ENCODE results near the gene GHRH.
A peak's percentile ranks its signal among the peaks of the same experiment; 100 is the strongest.

GHRH gene, protein sequence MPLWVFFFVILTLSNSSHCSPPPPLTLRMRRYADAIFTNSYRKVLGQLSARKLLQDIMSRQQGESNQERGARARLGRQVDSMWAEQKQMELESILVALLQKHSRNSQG

GRCh38 chr20:37261714-37262113, at the start of gene GHRH:
Gene GHRH, minus strand, starts transcription at chr20:37261814. Its CDS starts 4,925 bp downstream, at chr20:37256889.
- DNase-seq (ENCODE audit: low read depth), result no peak

DNA sequence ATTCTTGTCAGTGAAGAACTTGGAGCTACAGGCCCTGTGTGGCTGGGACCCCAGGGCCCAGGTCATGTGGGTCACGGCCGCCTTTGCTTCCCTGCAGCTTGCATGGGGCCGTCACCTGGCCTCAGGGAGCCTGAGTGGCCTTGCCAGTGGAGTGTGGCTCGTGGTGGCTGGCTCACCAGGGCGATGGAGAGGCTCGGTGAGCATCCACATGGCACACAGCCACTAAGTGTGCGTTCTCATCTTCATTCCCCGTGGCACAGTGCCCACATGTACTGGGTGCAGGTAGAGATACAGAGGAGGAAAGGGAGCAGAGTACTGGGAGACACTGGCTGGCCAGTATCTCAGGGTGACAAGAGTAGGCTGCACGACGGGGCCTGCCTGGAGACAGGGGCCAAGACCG, 49.3 kb upstream of the GHRH start:
- no peak for DNase-seq (ENCODE audit: low read depth)

- DNase-seq (ENCODE audit: low read depth), result no peak
These were observed 48.4 kb upstream of the GHRH start for GRCh38 chr20:37309936-37310590.

DNA sequence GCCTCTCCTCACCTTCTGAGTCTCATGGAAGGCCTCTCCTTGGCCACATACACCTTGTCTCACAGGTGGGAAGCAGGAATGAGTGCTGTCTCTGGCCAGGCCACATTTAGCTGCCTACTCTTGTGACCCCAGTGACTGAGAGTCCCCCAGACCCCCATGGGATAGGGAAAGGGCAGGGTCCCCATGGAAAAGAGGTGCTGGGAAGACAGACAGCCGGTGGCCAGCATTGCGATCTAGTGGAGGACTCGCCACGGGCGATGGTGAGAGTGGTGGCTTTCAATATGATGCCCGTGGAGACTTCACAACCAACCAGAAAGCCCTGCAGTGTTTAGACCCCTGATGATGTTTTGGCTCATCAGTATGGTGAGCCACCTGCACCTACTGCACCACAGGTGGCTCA, 47.7 kb upstream of the GHRH start:
- no peak for DNase-seq (ENCODE audit: low read depth)

- DNase-seq (ENCODE audit: low read depth), result no peak
These were observed 46.8 kb upstream of the GHRH start for GRCh38 chr20:37308086-37309050.

- DNase-seq (ENCODE audit: low read depth), result no peak
These were observed 44.2 kb upstream of the GHRH start for GRCh38 chr20:37305839-37306238.

DNA sequence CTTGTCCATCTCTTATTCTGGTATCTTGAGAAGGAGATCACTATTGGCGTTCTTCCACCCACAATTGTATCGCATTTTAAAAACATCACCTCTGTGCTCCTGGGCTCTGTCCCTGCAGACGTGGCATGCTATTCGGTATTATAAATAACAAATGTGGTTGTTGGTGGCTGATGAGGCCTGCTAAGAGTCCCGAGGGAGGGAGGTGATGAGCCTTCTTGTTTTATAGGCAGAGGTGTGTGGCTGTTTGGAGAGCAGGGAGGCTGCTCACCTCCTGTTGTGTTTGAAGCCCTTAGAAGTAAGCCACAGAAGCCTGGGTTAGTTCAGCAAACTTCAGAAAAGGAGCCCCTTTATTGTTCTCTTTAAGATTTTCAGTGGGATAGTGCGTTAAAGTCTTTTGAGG, 43.5 kb upstream of the GHRH start:
- no peak for DNase-seq (ENCODE audit: low read depth)

- DNase-seq (ENCODE audit: low read depth), result no peak
These were observed 42.0 kb upstream of the GHRH start for GRCh38 chr20:37303637-37304036.

GRCh38 chr20:37302981-37303380, 41.4 kb upstream of the GHRH start:
- no peak for DNase-seq (ENCODE audit: low read depth)

DNA sequence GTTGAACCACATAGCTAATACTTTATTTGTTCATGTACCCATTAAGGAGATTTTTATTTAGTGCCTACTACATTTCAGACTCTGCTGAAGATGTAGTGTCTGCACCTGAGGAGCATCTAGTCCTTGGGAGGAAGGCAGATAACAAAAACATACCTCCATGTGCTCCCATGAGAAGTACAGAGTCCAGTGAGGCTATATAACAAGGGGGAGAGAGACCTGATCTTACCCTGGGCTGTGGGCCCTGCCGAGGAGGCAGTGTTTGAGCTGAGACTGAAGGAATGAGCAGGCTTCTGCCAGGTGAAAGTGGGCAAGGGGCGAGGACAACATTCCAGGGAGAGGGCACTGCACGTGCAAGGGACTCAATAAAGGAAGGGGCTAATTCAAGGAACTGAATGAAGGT, 39.9 kb upstream of the GHRH start:
- no peak for DNase-seq (ENCODE audit: low read depth)

DNA sequence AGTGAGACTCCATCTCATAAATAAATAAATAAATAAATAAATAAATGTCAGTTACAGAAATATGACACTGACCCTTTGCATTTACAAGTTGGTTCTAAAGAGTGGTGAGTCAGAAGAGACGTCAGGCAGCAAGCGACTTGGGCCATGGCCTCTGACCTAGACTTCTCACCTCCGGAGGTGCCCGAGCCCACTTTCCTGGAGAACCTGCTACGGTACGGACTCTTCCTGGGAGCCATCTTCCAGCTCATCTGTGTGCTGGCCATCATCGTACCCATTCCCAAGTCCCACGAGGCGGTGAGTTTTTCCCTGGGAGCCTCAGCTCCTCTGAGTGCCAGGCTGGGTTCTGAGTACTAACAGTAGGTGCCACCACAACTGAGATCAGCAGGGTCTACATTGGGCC, 39.5 kb upstream of the GHRH start:
- no peak for DNase-seq (ENCODE audit: low read depth)

DNA sequence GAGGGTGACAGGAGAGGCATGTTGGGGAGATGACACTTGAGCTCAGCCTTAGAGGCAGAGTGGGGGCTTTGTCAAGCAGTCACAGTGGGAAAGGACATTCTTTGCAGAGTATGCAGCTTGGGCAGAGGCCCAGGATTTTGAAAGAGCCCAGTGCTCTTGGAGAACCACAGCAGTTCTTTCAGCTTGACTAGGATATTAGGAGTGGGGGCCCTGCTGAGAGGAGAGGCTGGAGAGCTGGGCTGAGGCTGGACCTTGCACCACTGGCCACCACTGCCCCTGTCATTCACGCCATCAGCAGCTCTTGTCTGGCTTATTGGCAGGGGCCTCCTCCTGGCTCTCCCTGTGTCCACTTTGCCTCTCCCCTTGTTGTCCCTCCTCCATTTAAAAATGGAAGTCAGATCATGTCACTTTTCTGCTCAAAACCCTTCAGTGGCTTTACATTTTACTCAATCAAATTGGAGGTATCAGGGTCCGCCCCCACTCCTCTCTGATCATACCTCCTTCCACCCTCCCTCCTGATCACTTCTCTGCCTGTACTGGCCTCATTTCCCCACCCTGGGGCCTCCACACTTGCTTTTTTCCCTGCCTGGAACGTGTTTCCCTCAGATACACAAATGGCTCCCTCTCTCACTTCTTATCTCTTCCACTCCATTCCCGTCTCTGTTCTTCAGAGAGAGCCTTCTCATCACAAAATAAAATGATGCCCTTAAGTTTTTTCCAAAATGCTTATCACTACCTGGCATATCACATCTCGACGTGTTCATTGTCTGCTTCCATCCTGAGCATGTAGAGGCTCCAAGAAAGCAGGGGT, 38.3 kb upstream of the GHRH start:
- DNase-seq (ENCODE audit: low read depth), result peak; percentile 57

DNA sequence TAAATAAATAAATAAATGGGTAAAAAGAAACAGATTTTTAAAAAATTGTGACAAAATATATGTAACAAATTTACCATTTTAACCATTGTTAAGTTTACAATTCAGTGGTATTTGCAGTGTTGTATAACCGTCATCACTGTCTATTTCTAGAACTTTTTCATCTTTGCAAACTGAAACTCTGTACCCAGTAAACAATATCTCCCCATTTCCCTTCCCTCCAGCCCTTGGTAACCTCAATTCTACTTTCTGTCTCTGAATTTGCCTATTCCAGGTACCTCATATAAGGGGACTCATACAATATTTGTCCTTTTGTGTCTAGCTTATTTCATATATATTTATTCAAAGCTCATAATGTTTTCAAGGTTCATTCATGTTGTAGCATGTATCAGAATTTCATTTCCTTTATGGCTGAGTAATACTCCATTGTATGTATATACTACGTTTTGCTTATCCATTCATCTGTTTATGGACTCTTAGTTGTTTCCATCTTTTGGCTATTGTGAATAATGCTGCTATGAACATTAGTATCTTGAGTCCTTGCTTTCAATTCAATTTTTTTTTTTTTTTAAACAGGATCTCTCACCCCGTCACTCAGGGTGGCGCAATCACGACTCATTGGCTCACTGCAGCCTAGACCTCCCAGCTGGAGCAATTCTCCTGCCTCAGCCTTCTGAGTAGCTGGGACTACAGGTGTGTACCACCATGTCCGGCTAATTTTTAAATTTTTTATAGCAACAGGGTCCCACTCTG, 36.8 kb upstream of the GHRH start:
- peak; percentile 67 for DNase-seq (ENCODE audit: low read depth)

- peak; percentile 54 for DNase-seq (ENCODE audit: low read depth)
These were observed 35.6 kb upstream of the GHRH start for GRCh38 chr20:37297066-37297736.

DNA sequence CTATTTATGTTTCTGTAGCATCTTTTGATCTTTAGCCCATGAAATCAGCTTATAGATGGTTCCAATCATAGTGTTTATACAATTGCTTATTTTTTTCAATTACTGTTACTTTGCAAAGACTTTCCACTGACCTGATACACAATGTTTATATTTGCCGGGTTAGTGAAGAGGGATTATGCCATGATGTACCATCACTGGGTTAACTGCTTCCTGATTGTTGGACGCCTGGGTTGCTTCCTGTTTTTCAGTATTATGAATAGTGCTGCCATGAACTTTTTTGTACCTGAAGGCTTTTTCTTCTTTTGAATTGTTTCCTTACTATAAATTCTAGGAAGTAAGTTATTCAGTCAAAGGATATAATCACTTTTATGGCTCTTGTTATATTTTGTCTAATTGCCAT, 34.8 kb upstream of the GHRH start:
- DNase-seq (ENCODE audit: low read depth), result no peak

DNA sequence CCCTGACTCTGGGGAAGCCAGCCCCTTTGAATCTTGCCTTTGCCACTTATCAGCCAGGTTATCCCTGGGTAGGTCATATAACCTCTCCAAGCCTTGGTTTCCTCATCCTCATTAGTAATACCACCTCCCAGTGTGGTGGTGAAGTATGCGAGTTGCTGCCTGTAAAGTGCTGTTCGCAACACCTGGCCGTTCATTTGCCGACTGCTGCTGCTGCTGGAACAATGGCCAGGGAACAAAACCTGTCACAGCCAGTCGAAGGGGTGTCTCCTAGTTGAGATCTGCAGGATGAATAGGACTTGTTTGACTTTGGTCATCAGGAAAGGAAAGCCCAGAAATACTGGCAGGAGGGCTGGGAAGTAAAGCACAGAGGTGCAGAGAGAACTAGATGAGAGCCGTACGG, 34.0 kb upstream of the GHRH start:
- DNase-seq (ENCODE audit: low read depth), result no peak

DNA sequence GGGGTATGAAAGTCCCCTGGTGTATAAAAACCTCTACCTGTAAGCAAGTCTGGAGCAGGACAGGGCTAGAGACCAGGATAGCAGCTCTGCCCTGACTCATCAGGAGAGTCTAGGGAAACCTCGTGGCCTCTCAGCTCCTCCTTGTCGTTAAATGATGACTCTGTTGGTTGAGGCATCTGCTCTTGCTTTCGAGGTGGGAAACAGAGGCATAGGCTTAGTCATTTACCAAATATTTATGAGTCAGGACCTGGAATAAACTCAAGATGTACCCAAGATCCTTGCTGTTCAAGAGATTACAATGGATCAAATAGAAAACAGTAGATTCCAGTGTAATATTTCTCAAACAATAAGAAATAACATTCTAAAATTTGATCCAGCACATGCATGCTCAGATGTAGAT, 33.4 kb upstream of the GHRH start:
- peak; percentile 99 for DNase-seq (ENCODE audit: low read depth)

- peak; percentile 84 for DNase-seq (ENCODE audit: low read depth)
These were observed 32.8 kb upstream of the GHRH start for GRCh38 chr20:37294262-37294981.

- no peak for DNase-seq (ENCODE audit: low read depth)
These were observed 31.8 kb upstream of the GHRH start for GRCh38 chr20:37293301-37293943.

DNA sequence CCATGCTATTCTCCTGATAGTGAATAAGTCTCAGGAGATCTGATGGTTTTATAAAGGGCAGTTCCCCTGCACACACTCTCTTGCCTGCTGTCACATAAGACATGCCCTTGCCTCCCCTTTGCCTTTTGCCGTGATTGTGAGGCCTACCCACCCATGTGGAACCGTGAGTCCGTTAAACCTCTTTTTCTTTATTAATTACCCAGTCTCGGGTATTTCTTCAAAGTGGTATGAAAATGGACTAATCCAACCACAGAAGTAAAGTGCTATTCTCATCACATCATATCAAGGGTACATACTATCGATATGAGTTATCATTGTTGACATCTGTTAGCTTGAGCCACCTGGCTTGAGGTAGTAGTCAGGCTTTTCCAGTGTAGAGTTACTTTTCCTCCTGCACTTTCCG, 30.1 kb upstream of the GHRH start:
- no peak for DNase-seq (ENCODE audit: low read depth)

Measured in iris pigment epithelial cell (primary cell).